ENCODE measurements around the gene PTX4. TPM values are rescaled to one million over a fixed set of nuclear protein-coding genes. Genes with fewer than 3 reads are reported as not detected.

The PTX4 gene
- total and polyA plus RNA-seq, 4 donors: 0.08 to 0.61 TPM; not detected in 2

GRCh38 chr16:1450218-1450617 lies 38.5 kb downstream of the PTX4 start:
- H3K4me3 ChIP-seq (ENCODE audit: low read depth in 1 of 3, low read length in 3 of 3): no peak overlapping the region
- peaks cover 0 to 54% (median 11%) of the 10 kb centered on the region in 4 donors for H3K36me3 ChIP-seq (ENCODE audit: control insufficient read depth in 4 of 4, insufficient read depth in 3 of 4, low read depth in 1 of 4, low read length in 3 of 4)
- no peak for DNase-seq (ENCODE audit: low spot score)
- H3K9me3 ChIP-seq (ENCODE audit: control insufficient read depth in 4 of 4, low read length in 3 of 4): no peaks in the 10 kb centered on the region
- no peak for TF ChIP-seq YY1 (IDR thresholded peaks at IDR 0.05)
- no peak for TF ChIP-seq FOXA1 (IDR thresholded peaks at IDR 0.05)
- no peak for TF ChIP-seq HNF4A (conservative IDR thresholded peaks at IDR 0.05)
- TF ChIP-seq JUND (IDR thresholded peaks at IDR 0.05): no peak
- no peak for TF ChIP-seq HNF4G (IDR thresholded peaks at IDR 0.05)
- TF ChIP-seq, protein P1, sequence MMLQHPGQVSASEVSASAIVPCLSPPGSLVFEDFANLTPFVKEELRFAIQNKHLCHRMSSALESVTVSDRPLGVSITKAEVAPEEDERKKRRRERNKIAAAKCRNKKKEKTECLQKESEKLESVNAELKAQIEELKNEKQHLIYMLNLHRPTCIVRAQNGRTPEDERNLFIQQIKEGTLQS (IDR thresholded peaks at IDR 0.05): no peak
- TF ChIP-seq SP1 (IDR thresholded peaks at IDR 0.05): no peak
- TF ChIP-seq, protein P2, sequence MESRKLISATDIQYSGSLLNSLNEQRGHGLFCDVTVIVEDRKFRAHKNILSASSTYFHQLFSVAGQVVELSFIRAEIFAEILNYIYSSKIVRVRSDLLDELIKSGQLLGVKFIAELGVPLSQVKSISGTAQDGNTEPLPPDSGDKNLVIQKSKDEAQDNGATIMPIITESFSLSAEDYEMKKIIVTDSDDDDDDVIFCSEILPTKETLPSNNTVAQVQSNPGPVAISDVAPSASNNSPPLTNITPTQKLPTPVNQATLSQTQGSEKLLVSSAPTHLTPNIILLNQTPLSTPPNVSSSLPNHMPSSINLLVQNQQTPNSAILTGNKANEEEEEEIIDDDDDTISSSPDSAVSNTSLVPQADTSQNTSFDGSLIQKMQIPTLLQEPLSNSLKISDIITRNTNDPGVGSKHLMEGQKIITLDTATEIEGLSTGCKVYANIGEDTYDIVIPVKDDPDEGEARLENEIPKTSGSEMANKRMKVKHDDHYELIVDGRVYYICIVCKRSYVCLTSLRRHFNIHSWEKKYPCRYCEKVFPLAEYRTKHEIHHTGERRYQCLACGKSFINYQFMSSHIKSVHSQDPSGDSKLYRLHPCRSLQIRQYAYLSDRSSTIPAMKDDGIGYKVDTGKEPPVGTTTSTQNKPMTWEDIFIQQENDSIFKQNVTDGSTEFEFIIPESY (IDR thresholded peaks at IDR 0.05): no peak
- TF ChIP-seq GABPA (IDR thresholded peaks at IDR 0.05 in 1 of 2, conservative IDR thresholded peaks at IDR 0.05 in 1 of 2): no peak
- no peak for TF ChIP-seq NR2F2 (IDR thresholded peaks at IDR 0.05)
- no peak for TF ChIP-seq MAX (IDR thresholded peaks at IDR 0.05)
- no peak for TF ChIP-seq FOXA2 (IDR thresholded peaks at IDR 0.05)
- no peak for TF ChIP-seq TAF1 (conservative IDR thresholded peaks at IDR 0.05)
- TF ChIP-seq REST (IDR thresholded peaks at IDR 0.05): no peak
- H3K27me3 ChIP-seq (ENCODE audit: control insufficient read depth in 4 of 4, insufficient read depth in 4 of 4, low read length in 3 of 4): no peaks in the 10 kb centered on the region
- H3K27ac ChIP-seq (ENCODE audit: low read depth in 1 of 2, low read length in 2 of 2): no peak overlapping the region
- H3K9ac ChIP-seq (ENCODE audit: low read depth in 1 of 2, low read length in 2 of 2): no peak overlapping the region
- 96% methylated on average over 29 of the region's 29 CpGs for WGBS
- H3K4me1 ChIP-seq (ENCODE audit: control insufficient read depth in 4 of 4, insufficient read depth in 4 of 4, low read length in 3 of 4): no peaks in the 10 kb centered on the region

DNA sequence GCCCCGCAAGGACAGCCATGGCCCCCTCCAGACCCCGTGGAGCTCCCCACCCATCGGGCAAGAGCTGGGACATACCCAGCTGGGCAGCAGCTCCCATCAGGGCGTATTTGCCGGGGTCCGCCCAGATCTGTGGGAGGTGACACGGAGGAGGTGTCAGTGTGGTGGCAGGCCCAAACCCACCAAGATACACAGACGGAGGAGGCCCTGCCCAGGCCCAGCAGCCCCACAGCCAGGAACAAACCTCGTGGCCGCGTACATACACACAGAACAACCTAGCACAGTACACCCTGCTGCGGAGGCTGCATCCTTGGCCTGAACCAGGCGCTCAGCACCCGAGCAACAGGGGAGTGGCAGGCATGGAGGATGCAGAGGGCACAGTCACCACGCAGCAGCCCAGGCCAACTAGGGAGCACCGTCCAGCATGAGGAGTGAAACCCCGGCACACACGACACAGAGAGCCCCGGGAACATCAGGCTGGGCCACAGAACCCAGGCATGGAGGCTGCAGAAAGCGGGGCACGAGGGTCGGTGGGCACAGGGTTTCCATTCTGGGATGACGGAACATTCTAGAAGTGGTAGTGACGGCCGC lies 39.4 kb downstream of the PTX4 start:
- no peaks in the 10 kb centered on the region for H3K27me3 ChIP-seq (ENCODE audit: control insufficient read depth in 4 of 4, insufficient read depth in 4 of 4, low read length in 3 of 4)
- 96% methylated on average over 25 of the region's 25 CpGs for WGBS
- TF ChIP-seq EGR1 (IDR thresholded peaks at IDR 0.05; ENCODE audit: low read depth in 2 of 2) (no peak), FOXA1 (IDR thresholded peaks at IDR 0.05) (no peak)
- no peak overlapping the region for H3K27ac ChIP-seq (ENCODE audit: low read depth in 1 of 2, low read length in 2 of 2)
- no peak for DNase-seq (ENCODE audit: low spot score)
- no peak overlapping the region for H3K9ac ChIP-seq (ENCODE audit: low read depth in 1 of 2, low read length in 2 of 2)
- H3K4me3 ChIP-seq (ENCODE audit: low read depth in 1 of 3, low read length in 3 of 3): no peak overlapping the region
- peaks cover 0 to 47% (median 10%) of the 10 kb centered on the region in 4 donors for H3K36me3 ChIP-seq (ENCODE audit: control insufficient read depth in 4 of 4, insufficient read depth in 3 of 4, low read depth in 1 of 4, low read length in 3 of 4)
- no peaks in the 10 kb centered on the region for H3K9me3 ChIP-seq (ENCODE audit: control insufficient read depth in 4 of 4, low read length in 3 of 4)
- no peaks in the 10 kb centered on the region for H3K4me1 ChIP-seq (ENCODE audit: control insufficient read depth in 4 of 4, insufficient read depth in 4 of 4, low read length in 3 of 4)

All from liver (tissue), 9 donors.